Measurements from ENCODE around the gene PIK3C2G.

DNA sequence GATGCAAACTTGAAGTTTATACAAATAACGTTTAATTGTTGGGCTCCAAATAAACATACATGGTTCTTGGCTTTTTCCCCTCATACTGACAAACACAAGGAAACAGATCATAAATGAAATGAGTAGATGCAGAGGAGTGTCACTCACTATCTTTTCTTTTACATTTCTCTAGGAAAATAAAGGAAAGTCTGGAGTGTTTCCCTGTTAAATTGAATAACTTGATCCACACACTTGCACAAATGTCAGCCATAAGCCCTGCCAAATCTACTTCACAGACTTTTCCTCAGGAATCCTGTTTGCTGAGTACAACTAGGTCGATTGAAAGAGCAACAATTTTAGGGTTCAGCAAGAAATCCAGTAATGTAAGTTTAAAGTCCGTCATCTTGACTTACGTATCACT lies 301.2 kb downstream of the PIK3C2G start:
- TF ChIP-seq, protein P1, sequence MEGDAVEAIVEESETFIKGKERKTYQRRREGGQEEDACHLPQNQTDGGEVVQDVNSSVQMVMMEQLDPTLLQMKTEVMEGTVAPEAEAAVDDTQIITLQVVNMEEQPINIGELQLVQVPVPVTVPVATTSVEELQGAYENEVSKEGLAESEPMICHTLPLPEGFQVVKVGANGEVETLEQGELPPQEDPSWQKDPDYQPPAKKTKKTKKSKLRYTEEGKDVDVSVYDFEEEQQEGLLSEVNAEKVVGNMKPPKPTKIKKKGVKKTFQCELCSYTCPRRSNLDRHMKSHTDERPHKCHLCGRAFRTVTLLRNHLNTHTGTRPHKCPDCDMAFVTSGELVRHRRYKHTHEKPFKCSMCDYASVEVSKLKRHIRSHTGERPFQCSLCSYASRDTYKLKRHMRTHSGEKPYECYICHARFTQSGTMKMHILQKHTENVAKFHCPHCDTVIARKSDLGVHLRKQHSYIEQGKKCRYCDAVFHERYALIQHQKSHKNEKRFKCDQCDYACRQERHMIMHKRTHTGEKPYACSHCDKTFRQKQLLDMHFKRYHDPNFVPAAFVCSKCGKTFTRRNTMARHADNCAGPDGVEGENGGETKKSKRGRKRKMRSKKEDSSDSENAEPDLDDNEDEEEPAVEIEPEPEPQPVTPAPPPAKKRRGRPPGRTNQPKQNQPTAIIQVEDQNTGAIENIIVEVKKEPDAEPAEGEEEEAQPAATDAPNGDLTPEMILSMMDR (IDR thresholded peaks at IDR 0.05; ENCODE audit: insufficient read depth, low read length), result no peak
- TF ChIP-seq POLR2AphosphoS5 (IDR thresholded peaks at IDR 0.05; ENCODE audit: low read depth), result no peak
- TF ChIP-seq GABPA (IDR thresholded peaks at IDR 0.05; ENCODE audit: low read depth), result no peak
- TF ChIP-seq, protein P2, sequence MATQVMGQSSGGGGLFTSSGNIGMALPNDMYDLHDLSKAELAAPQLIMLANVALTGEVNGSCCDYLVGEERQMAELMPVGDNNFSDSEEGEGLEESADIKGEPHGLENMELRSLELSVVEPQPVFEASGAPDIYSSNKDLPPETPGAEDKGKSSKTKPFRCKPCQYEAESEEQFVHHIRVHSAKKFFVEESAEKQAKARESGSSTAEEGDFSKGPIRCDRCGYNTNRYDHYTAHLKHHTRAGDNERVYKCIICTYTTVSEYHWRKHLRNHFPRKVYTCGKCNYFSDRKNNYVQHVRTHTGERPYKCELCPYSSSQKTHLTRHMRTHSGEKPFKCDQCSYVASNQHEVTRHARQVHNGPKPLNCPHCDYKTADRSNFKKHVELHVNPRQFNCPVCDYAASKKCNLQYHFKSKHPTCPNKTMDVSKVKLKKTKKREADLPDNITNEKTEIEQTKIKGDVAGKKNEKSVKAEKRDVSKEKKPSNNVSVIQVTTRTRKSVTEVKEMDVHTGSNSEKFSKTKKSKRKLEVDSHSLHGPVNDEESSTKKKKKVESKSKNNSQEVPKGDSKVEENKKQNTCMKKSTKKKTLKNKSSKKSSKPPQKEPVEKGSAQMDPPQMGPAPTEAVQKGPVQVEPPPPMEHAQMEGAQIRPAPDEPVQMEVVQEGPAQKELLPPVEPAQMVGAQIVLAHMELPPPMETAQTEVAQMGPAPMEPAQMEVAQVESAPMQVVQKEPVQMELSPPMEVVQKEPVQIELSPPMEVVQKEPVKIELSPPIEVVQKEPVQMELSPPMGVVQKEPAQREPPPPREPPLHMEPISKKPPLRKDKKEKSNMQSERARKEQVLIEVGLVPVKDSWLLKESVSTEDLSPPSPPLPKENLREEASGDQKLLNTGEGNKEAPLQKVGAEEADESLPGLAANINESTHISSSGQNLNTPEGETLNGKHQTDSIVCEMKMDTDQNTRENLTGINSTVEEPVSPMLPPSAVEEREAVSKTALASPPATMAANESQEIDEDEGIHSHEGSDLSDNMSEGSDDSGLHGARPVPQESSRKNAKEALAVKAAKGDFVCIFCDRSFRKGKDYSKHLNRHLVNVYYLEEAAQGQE (IDR thresholded peaks at IDR 0.05; ENCODE audit: insufficient replicate concordance, low read depth), result no peak

Data from HL-60 (cell line).